BLaER1 (cell line): ENCODE data around the gene DAB2.

Experiments
- H3K27ac ChIP-seq: shearing (Covaris generic); formaldehyde crosslinking; 2 replicates; pipeline ENCODE4 v1.8.1; 2022
- H3K27me3 ChIP-seq: shearing (Covaris generic); formaldehyde crosslinking; 2 replicates; pipeline ENCODE4 v1.8.1; 2022
- H3K36me3 ChIP-seq: shearing (Covaris generic); formaldehyde crosslinking; 2 replicates; pipeline ENCODE4 v1.8.1; 2022
- H3K4me1 ChIP-seq: shearing (Covaris generic); formaldehyde crosslinking; 2 replicates; pipeline ENCODE4 v1.8.1; 2022
- H3K4me2 ChIP-seq: shearing (Covaris generic); formaldehyde crosslinking; 2 replicates; pipeline ENCODE4 v1.8.1; 2022
- H3K4me3 ChIP-seq: shearing (Covaris generic); formaldehyde crosslinking; 2 replicates; pipeline ENCODE4 v1.8.1; 2022
- H3K9ac ChIP-seq: shearing (Covaris generic); formaldehyde crosslinking; 2 replicates; pipeline ENCODE4 v1.8.1; 2022
- H3K9me3 ChIP-seq: shearing (Covaris generic); formaldehyde crosslinking; 2 replicates; pipeline ENCODE4 v1.8.1; 2022
- H4K20me1 ChIP-seq: shearing (Covaris generic); formaldehyde crosslinking; 2 replicates; pipeline ENCODE4 v1.8.1; 2022
- Cebpa-rat ChIP-seq: shearing (Covaris generic); IDR thresholded peaks from 2 replicates; pipeline ENCODE4 v1.8.1; 2022

DAB2 gene

GRCh38 chr5:39464088-39464487 lies 39.3 kb upstream of the DAB2 start:
- Histone ChIP-seq H3K9ac (no peak overlapping the region), H3K4me3 (no peak overlapping the region), H3K4me2 (no peak overlapping the region), H3K4me1 (peaks cover 12% of the 10 kb centered on the region), H3K9me3 (no peaks in the 10 kb centered on the region), H3K36me3 (no peaks in the 10 kb centered on the region), H4K20me1 (no peaks in the 10 kb centered on the region), H3K27me3 (no peaks in the 10 kb centered on the region), H3K27ac (no peak overlapping the region)
- no peak for TF ChIP-seq Cebpa-rat

- Histone ChIP-seq H3K4me3 (no peak overlapping the region), H3K4me1 (peaks cover 12% of the 10 kb centered on the region), H3K9me3 (no peaks in the 10 kb centered on the region), H3K36me3 (no peaks in the 10 kb centered on the region), H3K4me2 (no peak overlapping the region), H3K27me3 (no peaks in the 10 kb centered on the region), H3K9ac (no peak overlapping the region), H4K20me1 (no peaks in the 10 kb centered on the region), H3K27ac (no peak overlapping the region)
- no peak for TF ChIP-seq Cebpa-rat
Observed at GRCh38 chr5:39462211-39462610, 37.4 kb upstream of the DAB2 start.

GRCh38 chr5:39461007-39461682 lies 36.4 kb upstream of the DAB2 start:
- Histone ChIP-seq H4K20me1 (no peaks in the 10 kb centered on the region), H3K27ac (no peak overlapping the region), H3K9ac (no peak overlapping the region), H3K27me3 (no peaks in the 10 kb centered on the region), H3K36me3 (no peaks in the 10 kb centered on the region), H3K4me1 (peaks cover 12% of the 10 kb centered on the region), H3K4me2 (peak overlapping the region; percentile 56), H3K9me3 (no peaks in the 10 kb centered on the region), H3K4me3 (no peak overlapping the region)
- TF ChIP-seq Cebpa-rat: no peak

GRCh38 chr5:39459907-39460306 lies 35.1 kb upstream of the DAB2 start:
- H3K4me3 ChIP-seq: no peak overlapping the region
- no peaks in the 10 kb centered on the region for H3K36me3 ChIP-seq
- no peaks in the 10 kb centered on the region for H4K20me1 ChIP-seq
- no peaks in the 10 kb centered on the region for H3K9me3 ChIP-seq
- TF ChIP-seq Cebpa-rat: no peak
- no peak overlapping the region for H3K4me2 ChIP-seq
- no peak overlapping the region for H3K27ac ChIP-seq
- no peaks in the 10 kb centered on the region for H3K27me3 ChIP-seq
- peaks cover 12% of the 10 kb centered on the region for H3K4me1 ChIP-seq
- no peak overlapping the region for H3K9ac ChIP-seq

- no peak for TF ChIP-seq Cebpa-rat
- no peak overlapping the region for H3K9ac ChIP-seq
- no peak overlapping the region for H3K27ac ChIP-seq
Observed at GRCh38 chr5:39459071-39459470, 34.3 kb upstream of the DAB2 start.

GRCh38 chr5:39455645-39456044 lies 30.9 kb upstream of the DAB2 start:
- no peak overlapping the region for H3K4me3 ChIP-seq
- H3K27me3 ChIP-seq: no peaks in the 10 kb centered on the region
- no peaks in the 10 kb centered on the region for H4K20me1 ChIP-seq
- peaks cover 3% of the 10 kb centered on the region for H3K4me1 ChIP-seq
- no peaks in the 10 kb centered on the region for H3K9me3 ChIP-seq
- H3K36me3 ChIP-seq: no peaks in the 10 kb centered on the region
- peak overlapping the region; percentile 9; the same call in 1 of the 2 replicates for H3K4me2 ChIP-seq
- no peak for TF ChIP-seq Cebpa-rat
- no peak overlapping the region for H3K27ac ChIP-seq
- H3K9ac ChIP-seq: no peak overlapping the region

More at GRCh38 chr5:39459071-39459470, 34.3 kb upstream of the DAB2 start:
- Histone ChIP-seq H3K27me3 (no peaks in the 10 kb centered on the region), H3K9me3 (no peaks in the 10 kb centered on the region), H3K4me1 (peaks cover 12% of the 10 kb centered on the region), H4K20me1 (no peaks in the 10 kb centered on the region), H3K4me2 (no peak overlapping the region), H3K36me3 (no peaks in the 10 kb centered on the region), H3K4me3 (no peak overlapping the region)

DNA sequence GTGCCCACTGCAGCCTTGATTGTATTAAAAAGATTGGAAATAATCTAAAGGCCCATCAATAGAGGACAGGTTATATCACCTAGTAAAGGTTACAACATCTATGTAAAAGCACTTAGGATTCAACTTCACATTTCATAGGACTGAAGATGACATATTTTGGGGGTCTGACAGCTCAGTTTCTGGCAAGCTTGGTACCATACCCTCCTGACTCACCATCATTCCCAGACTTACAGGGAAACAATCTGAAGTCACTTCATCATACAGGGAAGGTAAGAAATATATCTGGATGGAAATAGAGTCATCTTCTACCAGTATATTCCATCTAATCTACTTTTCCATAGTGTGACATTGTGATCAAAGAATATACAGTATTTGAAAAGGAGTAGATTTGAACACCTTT lies 28.8 kb upstream of the DAB2 start:
- Histone ChIP-seq H3K9me3 (no peaks in the 10 kb centered on the region), H3K4me1 (no peaks in the 10 kb centered on the region), H3K27ac (no peak overlapping the region), H3K36me3 (no peaks in the 10 kb centered on the region), H3K4me3 (no peak overlapping the region), H4K20me1 (no peaks in the 10 kb centered on the region), H3K9ac (no peak overlapping the region), H3K4me2 (no peak overlapping the region), H3K27me3 (no peaks in the 10 kb centered on the region)
- no peak for TF ChIP-seq Cebpa-rat

- no peaks in the 10 kb centered on the region for H4K20me1 ChIP-seq
- H3K4me1 ChIP-seq: no peaks in the 10 kb centered on the region
- no peak overlapping the region for H3K27ac ChIP-seq
- H3K36me3 ChIP-seq: no peaks in the 10 kb centered on the region
- no peak overlapping the region for H3K9ac ChIP-seq
- no peaks in the 10 kb centered on the region for H3K27me3 ChIP-seq
- no peak overlapping the region for H3K4me3 ChIP-seq
- TF ChIP-seq Cebpa-rat: no peak
- no peaks in the 10 kb centered on the region for H3K9me3 ChIP-seq
- H3K4me2 ChIP-seq: no peak overlapping the region
Observed at GRCh38 chr5:39452846-39453245, 28.1 kb upstream of the DAB2 start.

DNA sequence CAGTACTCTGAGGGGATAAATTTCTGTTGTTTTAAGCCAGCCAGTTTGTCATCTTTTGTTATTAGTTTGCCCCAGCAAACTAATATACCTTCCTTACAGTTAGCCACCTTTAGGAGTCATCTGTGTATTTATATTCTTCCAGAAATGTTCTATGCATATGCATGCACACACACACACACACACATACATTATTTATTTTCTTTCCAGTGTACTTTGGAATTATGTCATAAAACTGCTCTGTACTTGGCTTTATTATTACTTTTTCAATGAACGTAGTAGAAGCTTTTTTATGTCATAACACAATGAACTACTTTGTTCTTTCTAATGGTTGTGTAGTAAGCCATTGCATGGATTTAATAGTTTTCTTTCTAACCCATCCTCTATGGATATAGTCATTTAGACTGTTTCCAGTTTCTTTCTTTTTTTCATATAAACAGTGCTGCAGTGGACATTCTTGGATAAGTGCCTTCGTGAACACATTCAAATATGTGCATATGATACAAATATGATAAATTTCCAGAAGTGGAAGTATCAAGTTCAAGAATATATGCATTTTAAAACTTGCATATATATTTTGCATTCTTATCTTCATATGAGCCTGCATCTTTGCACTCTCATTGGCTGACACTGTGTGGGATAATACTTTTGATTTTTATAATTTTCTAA lies 26.6 kb upstream of the DAB2 start:
- no peaks in the 10 kb centered on the region for H3K27me3 ChIP-seq
- H3K27ac ChIP-seq: no peak overlapping the region
- H3K9ac ChIP-seq: no peak overlapping the region
- H3K4me3 ChIP-seq: no peak overlapping the region
- no peak for TF ChIP-seq Cebpa-rat
- H3K9me3 ChIP-seq: no peaks in the 10 kb centered on the region
- H3K36me3 ChIP-seq: no peaks in the 10 kb centered on the region
- H3K4me1 ChIP-seq: no peaks in the 10 kb centered on the region
- H3K4me2 ChIP-seq: no peak overlapping the region
- H4K20me1 ChIP-seq: no peaks in the 10 kb centered on the region

DNA sequence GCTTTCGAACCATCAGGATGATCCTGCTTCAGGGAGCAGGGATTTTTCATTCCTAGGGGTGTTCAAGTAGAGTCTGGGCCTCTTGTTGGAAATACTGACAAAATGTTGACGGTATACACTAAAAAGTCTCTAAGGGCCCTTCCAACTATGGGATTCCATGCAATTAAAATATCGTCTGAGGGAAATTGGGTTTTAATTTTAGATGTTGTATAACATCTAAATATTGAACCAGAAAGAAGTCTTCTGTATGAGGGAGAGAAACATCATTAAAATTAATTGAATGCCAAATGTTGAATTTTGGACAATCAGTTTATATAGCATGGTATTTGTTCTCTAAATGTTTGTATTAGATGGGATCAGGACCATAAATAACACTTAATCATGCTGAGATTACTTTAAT lies 25.7 kb upstream of the DAB2 start:
- Histone ChIP-seq H3K9me3 (no peaks in the 10 kb centered on the region), H3K36me3 (no peaks in the 10 kb centered on the region), H3K9ac (no peak overlapping the region), H4K20me1 (no peaks in the 10 kb centered on the region), H3K4me1 (no peaks in the 10 kb centered on the region), H3K4me3 (no peak overlapping the region), H3K4me2 (no peak overlapping the region), H3K27ac (no peak overlapping the region), H3K27me3 (no peaks in the 10 kb centered on the region)
- TF ChIP-seq Cebpa-rat: no peak
